ENCODE results near the gene CPEB4. TPM values are rescaled to one million over a fixed set of nuclear protein-coding genes. Genes with fewer than 3 reads are reported as not detected.

The CPEB4 gene
- total RNA-seq, 1 donor from 2014 or later = 19.5 TPM

DNA sequence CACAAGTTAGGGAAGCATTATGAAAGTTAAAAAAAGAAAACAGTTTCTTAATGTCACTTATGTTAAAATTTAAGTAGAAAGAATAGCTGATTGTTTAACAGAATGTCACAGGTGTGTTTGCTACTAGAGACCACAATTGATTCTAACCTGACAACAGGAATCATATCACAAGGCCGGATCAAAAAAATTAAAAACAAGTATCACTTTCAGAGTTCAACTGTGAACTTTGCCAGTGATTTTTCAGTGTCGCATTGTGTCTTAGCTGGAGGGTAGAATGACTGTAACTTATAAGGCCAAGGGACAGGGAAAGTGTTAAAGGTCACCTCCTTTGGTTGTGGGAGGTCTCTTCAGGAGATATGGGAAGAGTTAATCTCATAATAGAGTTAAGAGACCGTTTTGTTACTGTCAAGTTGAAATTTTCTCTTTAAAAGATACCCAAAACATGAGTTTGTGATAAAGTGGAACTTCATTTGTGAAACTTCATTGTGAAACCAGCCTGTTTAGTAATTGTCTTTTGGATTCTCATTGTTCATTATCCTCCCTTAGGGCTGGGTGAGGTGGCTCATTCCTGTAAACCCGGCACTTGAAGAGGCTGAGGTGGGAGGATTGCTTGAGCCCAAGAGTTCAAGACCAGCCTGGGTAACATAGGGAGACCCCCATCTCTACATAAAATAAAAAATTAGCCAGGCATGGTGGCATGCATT is 40.9 kb downstream of the CPEB4 start:
- H3K9me3 Mint-ChIP-seq (ENCODE audit: unreplicated experiment) = no peaks in the 10 kb centered on the region
- peaks cover 2% of the 10 kb centered on the region for H3K27me3 Mint-ChIP-seq (ENCODE audit: unreplicated experiment)
- peaks cover 10% of the 10 kb centered on the region for H3K4me1 Mint-ChIP-seq (ENCODE audit: unreplicated experiment)
- DNase-seq (ENCODE audit: low spot score) = no peak
- no peak overlapping the region for H3K4me3 Mint-ChIP-seq (ENCODE audit: unreplicated experiment)
- no peak overlapping the region for H3K27ac Mint-ChIP-seq (ENCODE audit: unreplicated experiment)
- TF ChIP-seq, protein P1, sequence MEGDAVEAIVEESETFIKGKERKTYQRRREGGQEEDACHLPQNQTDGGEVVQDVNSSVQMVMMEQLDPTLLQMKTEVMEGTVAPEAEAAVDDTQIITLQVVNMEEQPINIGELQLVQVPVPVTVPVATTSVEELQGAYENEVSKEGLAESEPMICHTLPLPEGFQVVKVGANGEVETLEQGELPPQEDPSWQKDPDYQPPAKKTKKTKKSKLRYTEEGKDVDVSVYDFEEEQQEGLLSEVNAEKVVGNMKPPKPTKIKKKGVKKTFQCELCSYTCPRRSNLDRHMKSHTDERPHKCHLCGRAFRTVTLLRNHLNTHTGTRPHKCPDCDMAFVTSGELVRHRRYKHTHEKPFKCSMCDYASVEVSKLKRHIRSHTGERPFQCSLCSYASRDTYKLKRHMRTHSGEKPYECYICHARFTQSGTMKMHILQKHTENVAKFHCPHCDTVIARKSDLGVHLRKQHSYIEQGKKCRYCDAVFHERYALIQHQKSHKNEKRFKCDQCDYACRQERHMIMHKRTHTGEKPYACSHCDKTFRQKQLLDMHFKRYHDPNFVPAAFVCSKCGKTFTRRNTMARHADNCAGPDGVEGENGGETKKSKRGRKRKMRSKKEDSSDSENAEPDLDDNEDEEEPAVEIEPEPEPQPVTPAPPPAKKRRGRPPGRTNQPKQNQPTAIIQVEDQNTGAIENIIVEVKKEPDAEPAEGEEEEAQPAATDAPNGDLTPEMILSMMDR (IDR thresholded peaks at IDR 0.05; ENCODE audit: unreplicated experiment) = no peak
- H3K36me3 Mint-ChIP-seq (ENCODE audit: low read depth, unreplicated experiment) = peaks cover 4% of the 10 kb centered on the region

GRCh38 chr5:173932695-173933139 is 44.6 kb downstream of the CPEB4 start:
- TF ChIP-seq, protein P1 (IDR thresholded peaks at IDR 0.05; ENCODE audit: unreplicated experiment) = no peak
- H3K4me1 Mint-ChIP-seq (ENCODE audit: unreplicated experiment) = no peaks in the 10 kb centered on the region
- H3K4me3 Mint-ChIP-seq (ENCODE audit: unreplicated experiment) = no peak overlapping the region
- no peak overlapping the region for H3K27ac Mint-ChIP-seq (ENCODE audit: unreplicated experiment)
- no peaks in the 10 kb centered on the region for H3K9me3 Mint-ChIP-seq (ENCODE audit: unreplicated experiment)
- peaks cover 4% of the 10 kb centered on the region for H3K36me3 Mint-ChIP-seq (ENCODE audit: low read depth, unreplicated experiment)
- DNase-seq (ENCODE audit: low spot score) = no peak
- no peaks in the 10 kb centered on the region for H3K27me3 Mint-ChIP-seq (ENCODE audit: unreplicated experiment)

DNA sequence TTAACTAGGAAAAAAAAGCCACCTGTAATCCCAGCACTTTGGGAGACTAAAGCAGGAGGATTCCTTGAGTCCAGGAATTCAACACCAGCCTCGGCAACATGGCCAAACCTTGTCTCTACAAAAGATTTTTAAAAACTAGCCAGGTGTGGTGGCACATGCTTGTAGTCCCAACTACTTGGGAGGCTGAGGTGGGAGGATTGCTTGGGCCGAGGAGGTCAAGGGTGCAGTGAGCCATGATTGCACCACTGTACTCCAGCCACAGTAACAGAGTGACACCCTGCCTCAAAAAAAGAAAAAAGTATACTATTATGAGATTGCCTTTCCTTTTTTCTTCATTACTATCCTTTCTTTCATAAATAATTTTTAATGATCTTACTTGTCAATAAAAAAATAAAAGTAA is 45.8 kb downstream of the CPEB4 start:
- TF ChIP-seq, protein P1 (IDR thresholded peaks at IDR 0.05; ENCODE audit: unreplicated experiment) = no peak
- no peak overlapping the region for H3K27ac Mint-ChIP-seq (ENCODE audit: unreplicated experiment)
- DNase-seq (ENCODE audit: low spot score) = no peak
- no peaks in the 10 kb centered on the region for H3K27me3 Mint-ChIP-seq (ENCODE audit: unreplicated experiment)
- H3K9me3 Mint-ChIP-seq (ENCODE audit: unreplicated experiment) = no peaks in the 10 kb centered on the region
- no peaks in the 10 kb centered on the region for H3K4me1 Mint-ChIP-seq (ENCODE audit: unreplicated experiment)
- H3K36me3 Mint-ChIP-seq (ENCODE audit: low read depth, unreplicated experiment) = no peaks in the 10 kb centered on the region
- no peak overlapping the region for H3K4me3 Mint-ChIP-seq (ENCODE audit: unreplicated experiment)

GRCh38 chr5:173935396-173935795 is 47.2 kb downstream of the CPEB4 start:
- Mint-ChIP-seq H3K9me3 (ENCODE audit: unreplicated experiment) (no peaks in the 10 kb centered on the region), H3K27ac (ENCODE audit: unreplicated experiment) (no peak overlapping the region), H3K4me3 (ENCODE audit: unreplicated experiment) (no peak overlapping the region), H3K36me3 (ENCODE audit: low read depth, unreplicated experiment) (no peaks in the 10 kb centered on the region), H3K4me1 (ENCODE audit: unreplicated experiment) (no peaks in the 10 kb centered on the region), H3K27me3 (ENCODE audit: unreplicated experiment) (no peaks in the 10 kb centered on the region)
- no peak for DNase-seq (ENCODE audit: low spot score)
- TF ChIP-seq, protein P1 (IDR thresholded peaks at IDR 0.05; ENCODE audit: unreplicated experiment) = no peak

- TF ChIP-seq, protein P1 (IDR thresholded peaks at IDR 0.05; ENCODE audit: unreplicated experiment) = no peak
- DNase-seq (ENCODE audit: low spot score) = no peak
- H3K27ac Mint-ChIP-seq (ENCODE audit: unreplicated experiment) = no peak overlapping the region
- no peaks in the 10 kb centered on the region for H3K27me3 Mint-ChIP-seq (ENCODE audit: unreplicated experiment)
- peaks cover 22% of the 10 kb centered on the region for H3K4me1 Mint-ChIP-seq (ENCODE audit: unreplicated experiment)
- H3K4me3 Mint-ChIP-seq (ENCODE audit: unreplicated experiment) = no peak overlapping the region
- peaks cover under 1% of the 10 kb centered on the region for H3K36me3 Mint-ChIP-seq (ENCODE audit: low read depth, unreplicated experiment)
- H3K9me3 Mint-ChIP-seq (ENCODE audit: unreplicated experiment) = no peaks in the 10 kb centered on the region
Measured at GRCh38 chr5:173940269-173940668, 52.1 kb downstream of the CPEB4 start.

Measured in endothelial cell (in vitro differentiated cells).